GM23248 (cell line): ENCODE data around the gene QKI. TPM values are rescaled to one million over a fixed set of nuclear protein-coding genes. Genes with fewer than 3 reads are reported as not detected.

Experiments
- DNase-seq: peaks from one replicate; pipeline ENCODE4 v3.0.0-alpha.2; 2015
- H2AFZ ChIP-seq: fragments of 200-600 bp; sonication (generic); 2 replicates; pipeline ENCODE4 v1.6.1; 2016; ENCODE audit warnings: antibody characterized with exemption
- H3F3A ChIP-seq: fragments of 200-600 bp; sonication (generic); 2 replicates; pipeline ENCODE4 v1.6.1; 2016; ENCODE audit warnings: mild to moderate bottlenecking, antibody characterized with exemption, mixed run types; ENCODE audit not compliant: insufficient read depth
- H3K27ac ChIP-seq: fragments of 200-600 bp; sonication (generic); 2 replicates; pipeline ENCODE4 v1.5.1; 2016; ENCODE audit warnings: mild to moderate bottlenecking
- H3K27me3 ChIP-seq: fragments of 200-600 bp; sonication (generic); replicated peaks from 2 replicates; pipeline ENCODE4 v1.6.1; 2016; ENCODE audit warnings: mild to moderate bottlenecking; ENCODE audit not compliant: insufficient read depth
- H3K36me3 ChIP-seq: fragments of 200-600 bp; sonication (generic); 2 replicates; pipeline ENCODE4 v1.6.1; 2016; ENCODE audit warnings: low read depth, mild to moderate bottlenecking
- H3K4me1 ChIP-seq: fragments of 200-600 bp; sonication (generic); 2 replicates; pipeline ENCODE4 v1.6.1; 2016; ENCODE audit warnings: mild to moderate bottlenecking; ENCODE audit not compliant: insufficient read depth
- H3K4me2 ChIP-seq: fragments of 200-600 bp; sonication (generic); one replicate; pipeline ENCODE4 v1.6.1; 2016; ENCODE audit warnings: mild to moderate bottlenecking; ENCODE audit not compliant: unreplicated experiment
- H3K4me3 ChIP-seq: fragments of 200-600 bp; sonication (generic); 2 replicates; pipeline ENCODE4 v1.5.1; 2016; ENCODE audit warnings: mild to moderate bottlenecking
- H3K79me2 ChIP-seq: fragments of 200-600 bp; sonication (generic); 2 replicates; pipeline ENCODE4 v1.6.1; 2016; ENCODE audit warnings: mild to moderate bottlenecking; ENCODE audit not compliant: insufficient read depth
- H3K9ac ChIP-seq: fragments of 200-600 bp; sonication (generic); 2 replicates; pipeline ENCODE4 v1.6.1; 2016; ENCODE audit warnings: mild to moderate bottlenecking
- H3K9me2 ChIP-seq: fragments of 200-600 bp; sonication (generic); 2 replicates; pipeline ENCODE4 v1.6.1; 2016; ENCODE audit warnings: mixed run types, mild to moderate bottlenecking, moderate library complexity; ENCODE audit not compliant: insufficient read depth
- H3K9me3 ChIP-seq: fragments of 200-600 bp; sonication (generic); one replicate; pipeline ENCODE4 v1.6.1; 2017; ENCODE audit warnings: low read depth
- H4K20me1 ChIP-seq: fragments of 200-600 bp; sonication (generic); 2 replicates; pipeline ENCODE4 v1.6.0; 2016; ENCODE audit not compliant: insufficient read depth
- EZH2 ChIP-seq: fragments of 200-600 bp; sonication (generic); IDR thresholded peaks from 2 replicates; pipeline ENCODE4 v1.6.1; 2018; ENCODE audit warnings: antibody characterized with exemption, mild to moderate bottlenecking; ENCODE audit not compliant: insufficient read depth, poor library complexity, severe bottlenecking
- EZH2phosphoT487 ChIP-seq: fragments of 200-600 bp; sonication (generic); IDR thresholded peaks from 2 replicates; pipeline ENCODE4 v1.6.1; 2018; ENCODE audit warnings: antibody characterized with exemption, moderate library complexity, mild to moderate bottlenecking, low read depth; ENCODE audit not compliant: insufficient read depth
- WGBS, 2 experiments: methylation state at CpG; one replicate each; pipeline ENCODE4 v1.1.6; 2015 to 2017; ENCODE audit warnings: low lambda C conversion rate in 2 of 2, low coverage in 1 of 2; ENCODE audit errors: missing lambda C conversion rate in 2 of 2; 5-methylcytosine and 5-hydroxymethylcytosine counted together
- in situ Hi-C: fragments of 300-500 bp; cut with MboI; formaldehyde crosslinking; loops from 2 replicates; pipeline ENCODE4 v1.15.0; 2020
- polyA plus RNA-seq: library from polyadenylated mRNA; unstranded; fragments of >200 nt; fragmentation: Nextera tagmentation; extraction: Ambion mirVana; gene quantifications from 2 replicates; pipeline ENCODE4 v1.2.1, GENCODE V29; 2016
- total RNA-seq: library from RNA; depleted of rRNA; stranded (reverse); fragments of >200 nt; shearing (Covaris generic); gene quantifications from 2 replicates; pipeline ENCODE4 v1.2.3, GENCODE V29; 2014; rRNA removed

The QKI gene
- total RNA-seq: 106 and 145 TPM in 2 replicates
- 12.6 and 13.6 TPM in 2 replicates for polyA plus RNA-seq

- H3K9ac ChIP-seq: peak within 1 kb of the TSS; percentile 97
- H3K79me2 ChIP-seq: peaks cover 61% of the 10 kb centered on the region
- no peaks in the 10 kb centered on the region for H3K27me3 ChIP-seq
- peak within 1 kb of the TSS; percentile 82 for H2AFZ ChIP-seq
- no peak for TF ChIP-seq EZH2phosphoT487
- no peak for TF ChIP-seq EZH2
- peaks cover 18% of the 10 kb centered on the region for H3K4me1 ChIP-seq
- no peaks in the 10 kb centered on the region for H3K36me3 ChIP-seq
- peaks cover 34% of the 10 kb centered on the region for H3F3A ChIP-seq
- WGBS, 2 experiments: 1% methylated on average over 40 to 94 of the region's 127 CpGs
- peak within 1 kb of the TSS; percentile 90 for H3K4me3 ChIP-seq
- no peaks in the 10 kb centered on the region for H3K9me2 ChIP-seq
- H4K20me1 ChIP-seq: peaks cover under 1% of the 10 kb centered on the region; the same call in 1 of the 2 replicates
- peak within 1 kb of the TSS; percentile 94 for H3K27ac ChIP-seq
- H3K4me2 ChIP-seq: peak within 1 kb of the TSS; percentile 99
- in situ Hi-C loops: no loop called here
- DNase-seq: peak; percentile 86
- no peaks in the 10 kb centered on the region for H3K9me3 ChIP-seq
Observed at GRCh38 chr6:163414117-163414945, at the start of gene QKI. QKI (plus strand) TSS chr6:163414718; CDS start chr6:163415194, 476 bp downstream.

GRCh38 chr6:163366288-163366687, 48.2 kb upstream of the QKI start:
- no peak overlapping the region for H2AFZ ChIP-seq
- H4K20me1 ChIP-seq: no peaks in the 10 kb centered on the region
- in situ Hi-C loops: no loop called here
- H3K27me3 ChIP-seq: no peaks in the 10 kb centered on the region
- no peaks in the 10 kb centered on the region for H3F3A ChIP-seq
- H3K36me3 ChIP-seq: no peaks in the 10 kb centered on the region
- no peaks in the 10 kb centered on the region for H3K4me1 ChIP-seq
- H3K4me2 ChIP-seq: no peak overlapping the region
- no peak overlapping the region for H3K9ac ChIP-seq
- no peak for DNase-seq
- H3K27ac ChIP-seq: no peak overlapping the region
- whole genome bisulfite sequencing, 2 experiments: 85 to 87% methylated on average over 5 of the region's 5 CpGs
- H3K9me2 ChIP-seq: no peaks in the 10 kb centered on the region
- no peaks in the 10 kb centered on the region for H3K9me3 ChIP-seq
- no peaks in the 10 kb centered on the region for H3K79me2 ChIP-seq
- no peak for TF ChIP-seq EZH2phosphoT487
- H3K4me3 ChIP-seq: no peak overlapping the region

- Histone ChIP-seq H4K20me1 (no peaks in the 10 kb centered on the region), H3K27ac (no peak overlapping the region), H3K9me2 (no peaks in the 10 kb centered on the region), H3K4me3 (no peak overlapping the region), H3K9me3 (no peaks in the 10 kb centered on the region), H3K4me1 (no peaks in the 10 kb centered on the region), H3K9ac (no peak overlapping the region), H3K79me2 (no peaks in the 10 kb centered on the region), H3K27me3 (no peaks in the 10 kb centered on the region), H3F3A (no peaks in the 10 kb centered on the region), H3K4me2 (no peak overlapping the region), H2AFZ (no peak overlapping the region), H3K36me3 (no peaks in the 10 kb centered on the region)
- WGBS, 2 experiments: 67 to 73% methylated on average over 6 of the region's 6 CpGs
- DNase-seq: no peak
- in situ Hi-C loops: no loop called here
- TF ChIP-seq EZH2phosphoT487 (no peak), EZH2 (no peak)
Observed at GRCh38 chr6:163367497-163368183, 46.9 kb upstream of the QKI start.

- Histone ChIP-seq H3K9me2 (no peaks in the 10 kb centered on the region), H3K27ac (no peak overlapping the region), H3K4me2 (no peak overlapping the region), H4K20me1 (no peaks in the 10 kb centered on the region), H3K4me3 (no peak overlapping the region), H3K79me2 (no peaks in the 10 kb centered on the region), H3F3A (no peaks in the 10 kb centered on the region), H3K9me3 (no peaks in the 10 kb centered on the region), H3K36me3 (no peaks in the 10 kb centered on the region), H2AFZ (no peak overlapping the region), H3K27me3 (no peaks in the 10 kb centered on the region), H3K4me1 (no peaks in the 10 kb centered on the region), H3K9ac (no peak overlapping the region)
- in situ Hi-C loops: no loop called here
- TF ChIP-seq EZH2: no peak
- no peak for TF ChIP-seq EZH2phosphoT487
- WGBS, 2 experiments: 82 to 83% methylated on average over 1 of the region's 1 CpG
- no peak for DNase-seq
Observed at GRCh38 chr6:163369141-163369540, 45.4 kb upstream of the QKI start.
